ENCODE measurements around the gene SMPD1.

SMPD1 gene

GRCh38 chr11:6362185-6362872 lies 27.9 kb upstream of the SMPD1 start:
- no peak for TF ChIP-seq CTCF (IDR thresholded peaks at IDR 0.05; ENCODE audit: low read depth, low read length)
- Histone ChIP-seq H3K9me3 (no peaks in the 10 kb centered on the region), H3K27me3 (no peaks in the 10 kb centered on the region), H3K4me3 (ENCODE audit: low read depth, low read length) (no peak overlapping the region), H3K36me3 (no peaks in the 10 kb centered on the region), H3K4me1 (no peaks in the 10 kb centered on the region)
- DNase-seq: no peak

- Histone ChIP-seq H3K9me3 (no peaks in the 10 kb centered on the region), H3K4me3 (ENCODE audit: low read depth, low read length) (no peak overlapping the region), H3K4me1 (no peaks in the 10 kb centered on the region), H3K36me3 (no peaks in the 10 kb centered on the region), H3K27me3 (no peaks in the 10 kb centered on the region)
- peak; percentile 83 for TF ChIP-seq CTCF (IDR thresholded peaks at IDR 0.05; ENCODE audit: low read depth, low read length)
- peak; percentile 70 for DNase-seq
Observed at GRCh38 chr11:6362873-6363678, 27.2 kb upstream of the SMPD1 start.

DNA sequence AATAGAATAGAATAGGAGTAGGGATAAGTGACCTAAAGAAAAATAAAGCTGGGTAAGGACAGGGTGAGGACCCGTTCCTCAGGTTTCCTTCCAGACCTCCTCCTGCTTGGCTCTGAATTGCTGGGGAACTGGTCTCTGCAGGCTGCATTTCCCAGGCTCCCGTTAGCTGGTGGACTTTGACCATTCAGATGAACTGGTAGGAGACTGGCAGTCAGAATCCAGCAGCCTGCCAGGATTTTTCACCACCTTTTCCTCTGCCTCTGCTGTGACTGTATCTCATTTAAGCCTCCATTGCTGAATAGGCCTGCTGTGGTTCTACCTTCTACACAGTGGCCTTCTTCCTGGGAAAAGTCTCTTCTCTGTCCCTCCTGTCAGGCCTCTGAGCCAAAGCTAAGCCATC lies 24.6 kb upstream of the SMPD1 start:
- Histone ChIP-seq H3K9me3 (no peaks in the 10 kb centered on the region), H3K36me3 (no peaks in the 10 kb centered on the region), H3K27me3 (no peaks in the 10 kb centered on the region), H3K4me3 (ENCODE audit: low read depth, low read length) (no peak overlapping the region), H3K4me1 (no peaks in the 10 kb centered on the region)
- DNase-seq: no peak
- TF ChIP-seq CTCF (IDR thresholded peaks at IDR 0.05; ENCODE audit: low read depth, low read length): no peak

DNA sequence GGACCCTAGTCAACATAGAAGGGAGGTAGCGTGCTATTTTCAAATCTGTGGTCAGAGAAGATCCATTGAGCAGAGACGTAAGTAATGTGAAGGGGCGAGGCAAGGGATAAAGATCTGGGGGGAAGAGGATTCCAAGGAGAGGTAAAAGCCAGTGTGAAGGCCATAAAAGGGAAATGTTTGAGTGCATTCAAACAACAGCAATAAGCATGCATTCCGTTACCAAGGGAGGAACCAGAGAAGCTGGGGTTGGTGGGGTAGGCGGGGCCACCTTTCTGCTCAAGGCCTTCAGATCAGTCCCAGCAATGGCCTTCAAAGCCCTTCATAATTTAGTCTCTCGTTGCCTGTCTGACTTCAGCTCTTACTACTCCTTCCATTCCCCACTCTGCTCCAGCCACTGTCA lies 18.4 kb upstream of the SMPD1 start:
- no peaks in the 10 kb centered on the region for H3K36me3 ChIP-seq
- H3K4me3 ChIP-seq (ENCODE audit: low read depth, low read length): no peak overlapping the region
- no peak for DNase-seq
- TF ChIP-seq CTCF (IDR thresholded peaks at IDR 0.05; ENCODE audit: low read depth, low read length): no peak
- no peaks in the 10 kb centered on the region for H3K9me3 ChIP-seq
- peaks cover 10% of the 10 kb centered on the region for H3K27me3 ChIP-seq
- H3K4me1 ChIP-seq: no peaks in the 10 kb centered on the region

GRCh38 chr11:6377902-6378639 lies 12.2 kb upstream of the SMPD1 start:
- no peak overlapping the region for H3K4me3 ChIP-seq (ENCODE audit: low read depth, low read length)
- peaks cover 10% of the 10 kb centered on the region for H3K27me3 ChIP-seq
- TF ChIP-seq CTCF (IDR thresholded peaks at IDR 0.05; ENCODE audit: low read depth, low read length): no peak
- H3K9me3 ChIP-seq: no peaks in the 10 kb centered on the region
- H3K4me1 ChIP-seq: no peaks in the 10 kb centered on the region
- DNase-seq: no peak
- no peaks in the 10 kb centered on the region for H3K36me3 ChIP-seq
